ENCODE measurements around the gene FZD8.

DNA sequence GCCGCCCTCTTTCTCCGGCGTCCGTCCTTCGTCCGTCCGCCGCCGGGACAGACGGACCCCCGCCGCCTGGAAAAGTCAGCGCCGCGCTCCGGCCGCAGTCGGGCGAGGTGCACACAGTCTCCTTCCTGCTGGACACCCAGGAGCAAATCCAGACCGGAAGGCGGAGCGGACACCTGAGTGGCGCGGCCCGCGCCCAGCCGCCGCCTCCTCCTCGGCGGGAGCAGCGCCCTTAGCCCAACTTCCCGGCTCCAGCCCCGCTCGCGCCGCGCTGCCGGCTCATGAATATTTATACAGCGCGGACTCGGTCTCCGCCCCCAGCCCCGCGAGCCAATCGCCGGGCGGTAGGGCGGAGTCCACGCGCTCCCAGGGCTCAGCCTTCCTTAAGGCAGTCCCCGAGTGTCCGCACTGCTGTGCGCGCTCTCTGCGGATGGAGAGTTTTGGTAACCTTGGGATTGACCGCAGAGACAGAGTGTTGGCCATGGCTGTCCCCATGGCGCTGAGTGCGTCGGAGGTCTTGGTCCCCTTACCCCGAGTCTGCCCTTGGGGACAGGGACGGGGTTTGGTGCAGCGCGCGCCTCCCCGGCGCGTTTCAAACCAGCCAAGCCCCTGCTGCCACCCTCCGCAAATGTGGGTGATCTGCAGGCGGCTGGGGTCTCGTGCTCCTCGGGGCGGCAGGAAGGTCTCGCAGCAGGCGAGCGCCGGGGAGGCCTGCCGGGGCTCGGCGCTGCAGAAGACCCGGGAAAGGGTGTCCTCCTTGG is at the start of gene FZD8:
- TF ChIP-seq, protein P1, sequence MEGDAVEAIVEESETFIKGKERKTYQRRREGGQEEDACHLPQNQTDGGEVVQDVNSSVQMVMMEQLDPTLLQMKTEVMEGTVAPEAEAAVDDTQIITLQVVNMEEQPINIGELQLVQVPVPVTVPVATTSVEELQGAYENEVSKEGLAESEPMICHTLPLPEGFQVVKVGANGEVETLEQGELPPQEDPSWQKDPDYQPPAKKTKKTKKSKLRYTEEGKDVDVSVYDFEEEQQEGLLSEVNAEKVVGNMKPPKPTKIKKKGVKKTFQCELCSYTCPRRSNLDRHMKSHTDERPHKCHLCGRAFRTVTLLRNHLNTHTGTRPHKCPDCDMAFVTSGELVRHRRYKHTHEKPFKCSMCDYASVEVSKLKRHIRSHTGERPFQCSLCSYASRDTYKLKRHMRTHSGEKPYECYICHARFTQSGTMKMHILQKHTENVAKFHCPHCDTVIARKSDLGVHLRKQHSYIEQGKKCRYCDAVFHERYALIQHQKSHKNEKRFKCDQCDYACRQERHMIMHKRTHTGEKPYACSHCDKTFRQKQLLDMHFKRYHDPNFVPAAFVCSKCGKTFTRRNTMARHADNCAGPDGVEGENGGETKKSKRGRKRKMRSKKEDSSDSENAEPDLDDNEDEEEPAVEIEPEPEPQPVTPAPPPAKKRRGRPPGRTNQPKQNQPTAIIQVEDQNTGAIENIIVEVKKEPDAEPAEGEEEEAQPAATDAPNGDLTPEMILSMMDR (IDR thresholded peaks at IDR 0.05) = peak in 1 of 6 experiments; percentile 16
- peak; percentile 76 to 99 for TF ChIP-seq POLR2A (IDR thresholded peaks at IDR 0.05)

Measured in thyroid gland (tissue), 4 donors.